NB4 (cell line): Measurements from ENCODE around the gene ATP2A3.

ENCODE experiments used
- CTCF ChIP-seq: IDR thresholded peaks from one replicate; pipeline ENCODE4 v1.5.1; 2012; ENCODE audit warnings: low read depth, low read length
- MAX ChIP-seq: IDR thresholded peaks from 2 replicates; pipeline ENCODE4 v1.6.1; 2011; ENCODE audit warnings: low read depth, low read length
- MYC ChIP-seq: IDR thresholded peaks from 2 replicates; pipeline ENCODE4 v1.6.1; 2011; ENCODE audit warnings: low read depth, low read length
- POLR2A ChIP-seq: IDR thresholded peaks from 2 replicates; pipeline ENCODE4 v1.6.1; 2011; ENCODE audit warnings: mild to moderate bottlenecking; ENCODE audit not compliant: insufficient read length; ENCODE audit errors: extremely low read depth

- TF ChIP-seq POLR2A (no peak), CTCF (no peak), MAX (no peak), MYC (no peak)
Measured at GRCh38 chr17:3895354-3895753, 68.9 kb downstream of the ATP2A3 start.
